Measurements from ENCODE around the gene NAA10.

DNA sequence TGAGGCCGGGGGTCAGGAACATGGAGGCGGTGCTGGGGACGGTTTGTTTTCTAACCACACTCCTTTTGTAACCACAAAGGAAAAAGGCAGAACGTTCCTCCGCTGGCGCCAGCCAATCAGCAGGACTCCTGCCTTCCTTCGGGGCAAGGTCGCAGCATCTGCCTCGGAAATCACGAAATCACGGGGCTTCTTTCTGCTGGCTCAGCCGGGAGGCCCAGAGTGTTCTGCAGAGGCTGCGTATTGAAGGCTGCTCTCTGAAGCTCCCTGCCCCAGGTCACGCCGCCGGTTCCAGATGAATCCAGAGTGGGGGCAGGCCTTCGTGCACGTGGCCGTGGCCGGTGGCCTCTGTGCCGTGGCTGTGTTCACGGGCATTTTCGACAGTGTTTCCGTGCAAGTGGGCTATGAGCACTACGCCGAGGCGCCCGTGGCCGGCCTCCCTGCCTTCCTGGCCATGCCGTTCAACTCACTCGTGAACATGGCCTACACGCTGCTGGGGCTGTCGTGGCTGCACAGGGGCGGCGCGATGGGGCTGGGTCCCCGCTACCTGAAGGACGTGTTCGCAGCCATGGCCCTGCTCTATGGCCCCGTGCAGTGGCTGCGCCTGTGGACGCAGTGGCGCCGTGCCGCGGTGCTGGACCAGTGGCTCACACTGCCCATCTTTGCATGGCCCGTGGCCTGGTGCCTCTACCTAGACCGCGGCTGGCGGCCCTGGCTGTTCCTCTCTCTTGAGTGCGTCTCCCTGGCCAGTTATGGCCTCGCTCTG lies 47.1 kb upstream of the NAA10 start:
- TF ChIP-seq CTCF (IDR thresholded peaks at IDR 0.05) (no peak), POLR2AphosphoS2 (conservative IDR thresholded peaks at IDR 0.05; ENCODE audit: low read length) (no peak), POLR2A (IDR thresholded peaks at IDR 0.05; ENCODE audit: low read length) (no peak), RAD21 (conservative IDR thresholded peaks at IDR 0.05 in 1 of 2, IDR thresholded peaks at IDR 0.05 in 1 of 2) (no peak)
- TF ChIP-seq, protein P1, sequence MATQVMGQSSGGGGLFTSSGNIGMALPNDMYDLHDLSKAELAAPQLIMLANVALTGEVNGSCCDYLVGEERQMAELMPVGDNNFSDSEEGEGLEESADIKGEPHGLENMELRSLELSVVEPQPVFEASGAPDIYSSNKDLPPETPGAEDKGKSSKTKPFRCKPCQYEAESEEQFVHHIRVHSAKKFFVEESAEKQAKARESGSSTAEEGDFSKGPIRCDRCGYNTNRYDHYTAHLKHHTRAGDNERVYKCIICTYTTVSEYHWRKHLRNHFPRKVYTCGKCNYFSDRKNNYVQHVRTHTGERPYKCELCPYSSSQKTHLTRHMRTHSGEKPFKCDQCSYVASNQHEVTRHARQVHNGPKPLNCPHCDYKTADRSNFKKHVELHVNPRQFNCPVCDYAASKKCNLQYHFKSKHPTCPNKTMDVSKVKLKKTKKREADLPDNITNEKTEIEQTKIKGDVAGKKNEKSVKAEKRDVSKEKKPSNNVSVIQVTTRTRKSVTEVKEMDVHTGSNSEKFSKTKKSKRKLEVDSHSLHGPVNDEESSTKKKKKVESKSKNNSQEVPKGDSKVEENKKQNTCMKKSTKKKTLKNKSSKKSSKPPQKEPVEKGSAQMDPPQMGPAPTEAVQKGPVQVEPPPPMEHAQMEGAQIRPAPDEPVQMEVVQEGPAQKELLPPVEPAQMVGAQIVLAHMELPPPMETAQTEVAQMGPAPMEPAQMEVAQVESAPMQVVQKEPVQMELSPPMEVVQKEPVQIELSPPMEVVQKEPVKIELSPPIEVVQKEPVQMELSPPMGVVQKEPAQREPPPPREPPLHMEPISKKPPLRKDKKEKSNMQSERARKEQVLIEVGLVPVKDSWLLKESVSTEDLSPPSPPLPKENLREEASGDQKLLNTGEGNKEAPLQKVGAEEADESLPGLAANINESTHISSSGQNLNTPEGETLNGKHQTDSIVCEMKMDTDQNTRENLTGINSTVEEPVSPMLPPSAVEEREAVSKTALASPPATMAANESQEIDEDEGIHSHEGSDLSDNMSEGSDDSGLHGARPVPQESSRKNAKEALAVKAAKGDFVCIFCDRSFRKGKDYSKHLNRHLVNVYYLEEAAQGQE (IDR thresholded peaks at IDR 0.05) = no peak
- TF ChIP-seq, protein P2, sequence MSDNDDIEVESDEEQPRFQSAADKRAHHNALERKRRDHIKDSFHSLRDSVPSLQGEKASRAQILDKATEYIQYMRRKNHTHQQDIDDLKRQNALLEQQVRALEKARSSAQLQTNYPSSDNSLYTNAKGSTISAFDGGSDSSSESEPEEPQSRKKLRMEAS (IDR thresholded peaks at IDR 0.05) = no peak

Measured in A549 (cell line).